Measurements from ENCODE around the gene PTPRS. TPM values are rescaled to one million over a fixed set of nuclear protein-coding genes. Genes with fewer than 3 reads are reported as not detected.

Gene PTPRS
- total and polyA plus RNA-seq, 9 of the 15 experiments (the other 6 are each of a cell fraction or from before 2014, with no cell fraction given) = 1.1 to 49.4 (median 14.1) TPM

GRCh38 chr19:5308451-5309437, 31.9 kb downstream of the PTPRS start (continued):
- no peak for TF ChIP-seq ZNF408 (CRISPR knock-in tag; IDR thresholded peaks at IDR 0.05; ENCODE audit: low read depth)
- no peak for TF ChIP-seq TCF3 (CRISPR knock-in tag; IDR thresholded peaks at IDR 0.05)
- TF ChIP-seq CBFA2T3 (IDR thresholded peaks at IDR 0.05) = 0 out of 2 replicates have a peak, but pooled peaks have one; percentile 13
- no peak for TF ChIP-seq CHD7 (IDR thresholded peaks at IDR 0.05; ENCODE audit: low read depth, low read length)
- no peak for TF ChIP-seq PRPF4 (IDR thresholded peaks at IDR 0.05; ENCODE audit: insufficient read depth, low read depth, low read length, poor library complexity, severe bottlenecking)
- TF ChIP-seq L3MBTL2 (IDR thresholded peaks at IDR 0.05) = no peak
- TF ChIP-seq FOXO4 (CRISPR knock-in tag; IDR thresholded peaks at IDR 0.05) = peak; percentile 88; the same call in 1 of the 2 replicates
- TF ChIP-seq RBBP5 (IDR thresholded peaks at IDR 0.05; ENCODE audit: borderline replicate concordance, insufficient read depth, low read length, poor library complexity, severe bottlenecking) = no peak
- no peak; the same call in 1 of the 2 replicates for TF ChIP-seq ZNF431 (CRISPR knock-in tag; IDR thresholded peaks at IDR 0.05)
- no peak for TF ChIP-seq E2F5 (CRISPR knock-in tag; IDR thresholded peaks at IDR 0.05)
- no peak for TF ChIP-seq MCM5 (IDR thresholded peaks at IDR 0.05; ENCODE audit: low read depth)

Data from K562 (cell line).